HepG2 (cell line): ENCODE measurements around the gene ALDH16A1. TPM values are rescaled to one million over a fixed set of nuclear protein-coding genes. Genes with fewer than 3 reads are reported as not detected.
A peak's percentile ranks its signal among the peaks of the same experiment; 100 is the strongest.

Experiments
- ATAC-seq: fragments of 200-7000 bp; cut with Tn5 transposase; 3 replicates; pipeline ENCODE4 v1.9.1; 2020; ENCODE audit warnings: mild to moderate bottlenecking, moderate library complexity
- BruUV-seq: library from RNA; stranded (reverse); fragments of 400-500 nt; replicated peaks from 2 replicates; lab custom pipeline; 2021; lab: Mats Ljungman, UMichigan
- CTCF ChIA-PET: fragments of 300-600 bp; formaldehyde crosslinking; extraction: SDS; loops from one replicate; lab custom pipeline; 2021; ENCODE audit warnings: low total read pairs, inconsistent platforms, low intra/inter-chr PET ratio; lab: Yijun Ruan, JAX
- POLR2A ChIA-PET: fragments of 350-600 bp; sonication (Branson Sonifier 250); formaldehyde crosslinking; loops from one replicate; lab custom pipeline; 2020; ENCODE audit warnings: antibody characterized with exemption, inconsistent platforms; lab: Yijun Ruan, JAX
- DNase-seq: peaks from one replicate; pipeline ENCODE4 v3.0.0-alpha.2; 2015; ENCODE audit warnings: low spot score
- FAIRE-seq: peaks from 3 replicates; lab custom pipeline; 2011; peaks lifted over from hg19 to GRCh38; lab: Jason Lieb, UNC
- H2AFZ ChIP-seq: one replicate; pipeline ENCODE4 v1.6.1; 2011; ENCODE audit warnings: low read length, inconsistent platforms
- H3K27ac ChIP-seq: fragments of 300-600 bp; 3 replicates; pipeline ENCODE4 v1.8.0; 2011; ENCODE audit warnings: mixed run types, mild to moderate bottlenecking, mixed read lengths, low read length, inconsistent platforms; ENCODE audit not compliant: insufficient read depth; ENCODE audit errors: extremely low read length
- H3K27me3 ChIP-seq, 2 experiments: fragments of 200-600 bp in 1 of 2; 2 replicates in 1 of 2; 3 replicates in 1 of 2; pipeline versions ENCODE4 v1.6.0 to v1.8.0; 2011; ENCODE audit warnings: low read length in 2 of 2, mild to moderate bottlenecking in 2 of 2, moderate library complexity in 2 of 2, inconsistent platforms in 1 of 2; ENCODE audit not compliant: insufficient read depth in 2 of 2, control insufficient read depth in 1 of 2
- H3K36me3 ChIP-seq, 2 experiments: fragments of 200-600 bp in 1 of 2; replicated peaks in 1 of 2; 2 replicates in 1 of 2; 3 replicates in 1 of 2; pipeline versions ENCODE4 v1.5.1 to v1.8.0; 2011; ENCODE audit warnings: low read length in 2 of 2, inconsistent platforms in 1 of 2; ENCODE audit not compliant: insufficient read depth in 2 of 2, control insufficient read depth in 1 of 2
- H3K4me1 ChIP-seq: 2 replicates; pipeline ENCODE4 v1.5.1; 2012; ENCODE audit warnings: low read length, inconsistent platforms; ENCODE audit not compliant: insufficient read depth
- H3K4me2 ChIP-seq: 2 replicates; pipeline ENCODE4 v1.6.0; 2011; ENCODE audit warnings: low read depth, low read length, inconsistent platforms
- H3K4me3 ChIP-seq, 3 experiments: fragments of 200-600 bp in 1 of 3; sonication (generic), shearing (Covaris generic) in 1 of 3; replicated peaks in 1 of 3; 2 replicates each; pipeline ENCODE4 v1.5.1; 2011 to 2016; ENCODE audit warnings: low read length in 3 of 3, inconsistent platforms in 2 of 3, low read depth in 2 of 3, mild to moderate bottlenecking in 2 of 3, control low read depth in 1 of 3, mixed read lengths in 1 of 3; ENCODE audit not compliant: insufficient read depth in 1 of 3
- H3K79me2 ChIP-seq: one replicate; pipeline ENCODE4 v1.6.1; 2011; ENCODE audit warnings: low read length, inconsistent platforms; ENCODE audit not compliant: insufficient read depth
- H3K9ac ChIP-seq: 2 replicates; pipeline ENCODE4 v1.6.0; 2011; ENCODE audit warnings: mild to moderate bottlenecking, low read depth, low read length, inconsistent platforms; ENCODE audit not compliant: insufficient read depth
- H3K9me3 ChIP-seq: 2 replicates; pipeline ENCODE4 v1.5.1; 2012; ENCODE audit warnings: mild to moderate bottlenecking, low read length
- H4K20me1 ChIP-seq: 2 replicates; pipeline ENCODE4 v1.6.0; 2011; ENCODE audit warnings: inconsistent platforms, mild to moderate bottlenecking, low read length, moderate library complexity; ENCODE audit not compliant: insufficient read depth
- BORCS8-MEF2B ChIP-seq: sonication (generic); formaldehyde crosslinking; IDR thresholded peaks from 2 replicates; pipeline ENCODE4 v1.8.0; 2022; ENCODE audit warnings: mild to moderate bottlenecking, missing genetic modification reagents
- DNMT3B ChIP-seq: conservative IDR thresholded peaks from 2 replicates; pipeline ENCODE4 v1.6.1; 2016; ENCODE audit warnings: missing biosample characterization, control low read depth
- FOSL1 ChIP-seq: sonication (generic); formaldehyde crosslinking; IDR thresholded peaks from 2 replicates; pipeline ENCODE4 v1.9.0; 2021; ENCODE audit warnings: missing genetic modification reagents, borderline replicate concordance
- IRX3 ChIP-seq: sonication (generic); formaldehyde crosslinking; IDR thresholded peaks from 2 replicates; pipeline ENCODE4 v1.8.1; 2023; ENCODE audit warnings: mild to moderate bottlenecking, low read depth, missing genetic modification reagents, borderline replicate concordance
- MIXL1 ChIP-seq: IDR thresholded peaks from 2 replicates; pipeline ENCODE4 v1.6.1; 2016
- MXD4 ChIP-seq: IDR thresholded peaks from 2 replicates; pipeline ENCODE4 v1.6.1; 2016; ENCODE audit warnings: mild to moderate bottlenecking, missing biosample characterization, missing genetic modification reagents
- PAF1 ChIP-seq: IDR thresholded peaks from 2 replicates; pipeline ENCODE4 v1.6.1; 2016; ENCODE audit warnings: missing genetic modification reagents, missing compliant biosample characterization
- POLR2G ChIP-seq: fragments of 200-400 bp; formaldehyde crosslinking; IDR thresholded peaks from 2 replicates; pipeline ENCODE4 v1.6.1; 2018; ENCODE audit warnings: mild to moderate bottlenecking, low read depth, low read length, moderate library complexity
- SAP130 ChIP-seq: IDR thresholded peaks from 2 replicates; pipeline ENCODE4 v1.6.1; 2016; ENCODE audit warnings: low read depth
- TBX3 ChIP-seq: fragments of 450-650 bp; IDR thresholded peaks from 2 replicates; pipeline ENCODE4 v1.6.1; 2017; ENCODE audit warnings: antibody characterized with exemption, mild to moderate bottlenecking, inconsistent platforms, borderline replicate concordance
- ZNF343 ChIP-seq: sonication (generic); formaldehyde crosslinking; IDR thresholded peaks from 2 replicates; pipeline ENCODE4 v1.4.0; 2020; ENCODE audit warnings: mild to moderate bottlenecking, missing genetic modification reagents
- ZNF563 ChIP-seq: sonication (generic); formaldehyde crosslinking; IDR thresholded peaks from 2 replicates; pipeline ENCODE4 v1.8.0; 2022; ENCODE audit warnings: mild to moderate bottlenecking, moderate library complexity, missing genetic modification reagents
- ZNF761 ChIP-seq: sonication (generic); formaldehyde crosslinking; conservative IDR thresholded peaks from 2 replicates; pipeline ENCODE4 v1.4.0; 2020; ENCODE audit warnings: mild to moderate bottlenecking, missing genetic modification reagents
- ZNF83 ChIP-seq: sonication (generic); formaldehyde crosslinking; IDR thresholded peaks from 2 replicates; pipeline ENCODE4 v1.4.0; 2020; ENCODE audit warnings: missing genetic modification reagents, mild to moderate bottlenecking, borderline replicate concordance
- WGBS: methylation state at CpG from one replicate; pipeline ENCODE4 v1.1.6; 2017; ENCODE audit warnings: low lambda C conversion rate; 5-methylcytosine and 5-hydroxymethylcytosine counted together
- in situ Hi-C: cut with HindIII; loops from 2 replicates; pipeline ENCODE4 v1.10.0; 2017; ENCODE audit warnings: low pct_unique_long_range_greater_than_20kb; ENCODE audit not compliant: extremely low pct_ligation_motif_present
- intact Hi-C: fragments of 100-400 bp; cut with micrococcal nuclease; formaldehyde crosslinking; loops from one replicate; pipeline ENCODE4 v1.10.0; 2022; ENCODE audit not compliant: unreplicated experiment
- polyA plus RNA-seq, 8 experiments: library from polyadenylated mRNA; depleted of rRNA in 3 of 8; stranded (reverse) in 7 of 8; unstranded in 1 of 8; fragments of >200 nt; fragmentation: Illumina TruSeq in 4 of 8; extraction: Trizol in 4 of 8; gene quantifications; 2 replicates each; pipeline versions ENCODE4 v1.2.1 to v1.2.3, GENCODE V29; 2011 to 2016; ENCODE audit warnings: low read depth in 4 of 8, missing spikeins in 1 of 8, mixed read lengths in 1 of 8; ENCODE audit not compliant: insufficient read depth in 1 of 8
- total RNA-seq, 5 experiments: library from RNA; depleted of rRNA; stranded (reverse); fragments of >200 nt; fragmentation: Illumina TruSeq; extraction: Trizol; gene quantifications; 2 replicates each; pipeline ENCODE4 v1.2.3, GENCODE V29; 2016; ENCODE audit warnings: low read depth in 1 of 5
- TF ChIP-seq, protein P1 (sequence below): sonication (generic); formaldehyde crosslinking; conservative IDR thresholded peaks from 2 replicates; pipeline ENCODE4 v1.8.0; 2022; ENCODE audit warnings: mild to moderate bottlenecking, moderate library complexity, missing genetic modification reagents
- TF ChIP-seq, protein P2 (sequence below): sonication (generic); formaldehyde crosslinking; IDR thresholded peaks from 2 replicates; pipeline ENCODE4 v1.9.0; 2021; ENCODE audit warnings: mild to moderate bottlenecking, missing genetic modification reagents

Gene ALDH16A1
- total and polyA plus RNA-seq, 2 of the 13 experiments (the other 11 are each of a cell fraction or from before 2014, with no cell fraction given) = 8.4 to 34.9 TPM

DNA sequence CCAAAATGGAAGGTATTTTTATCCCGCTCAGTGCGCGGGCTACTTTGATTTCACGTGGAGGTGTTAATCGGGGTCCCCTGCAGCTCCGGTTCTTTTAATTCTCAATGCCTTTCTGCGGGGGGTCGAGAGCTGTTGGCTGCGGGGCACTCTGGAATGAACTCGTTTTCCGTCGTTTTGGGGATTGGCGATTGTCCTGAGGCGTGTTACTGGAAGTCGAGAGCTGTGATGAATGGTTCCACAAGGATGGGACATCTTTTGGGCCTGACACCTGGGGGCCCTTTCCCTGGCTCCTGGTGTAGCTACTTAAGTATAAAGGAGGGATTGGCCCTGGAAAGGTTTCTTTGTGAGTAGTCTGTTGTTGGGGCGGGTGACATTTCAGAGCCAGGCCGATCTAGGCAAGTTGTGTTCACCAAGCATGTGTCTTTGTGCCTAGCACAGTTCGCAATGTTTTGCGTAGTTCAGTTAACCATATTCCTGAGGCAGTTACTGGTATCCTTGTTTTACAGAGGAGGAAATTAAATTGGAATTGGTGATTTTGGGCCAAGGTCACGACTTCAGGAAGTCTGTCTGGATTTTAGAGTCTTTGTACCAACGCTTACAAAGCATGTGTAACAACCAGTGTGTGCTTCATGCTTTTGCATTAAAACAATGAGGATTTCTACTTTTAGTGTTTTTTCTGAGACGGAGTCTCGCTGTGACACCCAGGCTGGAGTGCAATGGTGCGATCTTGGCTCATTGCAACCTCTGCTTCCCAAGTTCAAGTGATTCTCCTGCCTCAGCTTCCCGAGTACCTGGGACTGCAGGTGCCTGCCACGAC, 35.2 kb downstream of the ALDH16A1 start:
- Histone ChIP-seq H3K9me3 (no peaks in the 10 kb centered on the region), H3K79me2 (peaks cover 37% of the 10 kb centered on the region), H3K4me2 (peak overlapping the region; percentile 90), H4K20me1 (peaks cover 45% of the 10 kb centered on the region), H3K4me3 (peak overlapping the region; percentile 93 to 98 (median 97)), H3K9ac (peak overlapping the region; percentile 100), H3K27ac (peak overlapping the region; percentile 87), H3K36me3 (peaks cover 19 to 40% of the 10 kb centered on the region in 2 experiments), H3K27me3 (peaks cover 0 to 3% of the 10 kb centered on the region in 2 experiments; a peak in 1 of 5 replicates), H3K4me1 (peaks cover 29% of the 10 kb centered on the region), H2AFZ (no peak overlapping the region)
- DNase-seq (no peak), ATAC-seq (no peak), FAIRE-seq (no peak)
- ChIA-PET POLR2A (interaction anchor here (1.0 to 2.9 kb wide), 10 partner anchors 8 to 189 kb away, joined by 3 to 14 read pairs (median 4); partner anchors contain the start of genes ALDH16A1, PIH1D1, PRMT1 and PRR12), CTCF (no interaction called here)
- no TSS peak for BruUV-seq
- in situ Hi-C loops (no loop called here), intact Hi-C loops (no loop called here)
- WGBS = 0% methylated on average over 19 of the region's 26 CpGs
- TF ChIP-seq, protein P1, sequence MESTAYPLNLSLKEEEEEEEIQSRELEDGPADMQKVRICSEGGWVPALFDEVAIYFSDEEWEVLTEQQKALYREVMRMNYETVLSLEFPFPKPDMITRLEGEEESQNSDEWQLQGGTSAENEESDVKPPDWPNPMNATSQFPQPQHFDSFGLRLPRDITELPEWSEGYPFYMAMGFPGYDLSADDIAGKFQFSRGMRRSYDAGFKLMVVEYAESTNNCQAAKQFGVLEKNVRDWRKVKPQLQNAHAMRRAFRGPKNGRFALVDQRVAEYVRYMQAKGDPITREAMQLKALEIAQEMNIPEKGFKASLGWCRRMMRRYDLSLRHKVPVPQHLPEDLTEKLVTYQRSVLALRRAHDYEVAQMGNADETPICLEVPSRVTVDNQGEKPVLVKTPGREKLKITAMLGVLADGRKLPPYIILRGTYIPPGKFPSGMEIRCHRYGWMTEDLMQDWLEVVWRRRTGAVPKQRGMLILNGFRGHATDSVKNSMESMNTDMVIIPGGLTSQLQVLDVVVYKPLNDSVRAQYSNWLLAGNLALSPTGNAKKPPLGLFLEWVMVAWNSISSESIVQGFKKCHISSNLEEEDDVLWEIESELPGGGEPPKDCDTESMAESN (CRISPR knock-in tag) = no peak; the same call in 1 of the 2 replicates
- no peak for TF ChIP-seq MXD4 (CRISPR knock-in tag)
- TF ChIP-seq PAF1 (CRISPR knock-in tag) = 0 out of 2 replicates have a peak, but pooled peaks have one; percentile 20
- no peak for TF ChIP-seq FOSL1 (CRISPR knock-in tag)
- TF ChIP-seq BORCS8-MEF2B (CRISPR knock-in tag) = no peak
- TF ChIP-seq ZNF343 (CRISPR knock-in tag) = 0 out of 2 replicates have a peak, but pooled peaks have one; percentile 30
- no peak for TF ChIP-seq TBX3
- TF ChIP-seq POLR2G = peak; percentile 19; the same call in 1 of the 2 replicates
- TF ChIP-seq ZNF563 (CRISPR knock-in tag) = no peak
- TF ChIP-seq ZNF761 (CRISPR knock-in tag) = no peak
- TF ChIP-seq, protein P2, sequence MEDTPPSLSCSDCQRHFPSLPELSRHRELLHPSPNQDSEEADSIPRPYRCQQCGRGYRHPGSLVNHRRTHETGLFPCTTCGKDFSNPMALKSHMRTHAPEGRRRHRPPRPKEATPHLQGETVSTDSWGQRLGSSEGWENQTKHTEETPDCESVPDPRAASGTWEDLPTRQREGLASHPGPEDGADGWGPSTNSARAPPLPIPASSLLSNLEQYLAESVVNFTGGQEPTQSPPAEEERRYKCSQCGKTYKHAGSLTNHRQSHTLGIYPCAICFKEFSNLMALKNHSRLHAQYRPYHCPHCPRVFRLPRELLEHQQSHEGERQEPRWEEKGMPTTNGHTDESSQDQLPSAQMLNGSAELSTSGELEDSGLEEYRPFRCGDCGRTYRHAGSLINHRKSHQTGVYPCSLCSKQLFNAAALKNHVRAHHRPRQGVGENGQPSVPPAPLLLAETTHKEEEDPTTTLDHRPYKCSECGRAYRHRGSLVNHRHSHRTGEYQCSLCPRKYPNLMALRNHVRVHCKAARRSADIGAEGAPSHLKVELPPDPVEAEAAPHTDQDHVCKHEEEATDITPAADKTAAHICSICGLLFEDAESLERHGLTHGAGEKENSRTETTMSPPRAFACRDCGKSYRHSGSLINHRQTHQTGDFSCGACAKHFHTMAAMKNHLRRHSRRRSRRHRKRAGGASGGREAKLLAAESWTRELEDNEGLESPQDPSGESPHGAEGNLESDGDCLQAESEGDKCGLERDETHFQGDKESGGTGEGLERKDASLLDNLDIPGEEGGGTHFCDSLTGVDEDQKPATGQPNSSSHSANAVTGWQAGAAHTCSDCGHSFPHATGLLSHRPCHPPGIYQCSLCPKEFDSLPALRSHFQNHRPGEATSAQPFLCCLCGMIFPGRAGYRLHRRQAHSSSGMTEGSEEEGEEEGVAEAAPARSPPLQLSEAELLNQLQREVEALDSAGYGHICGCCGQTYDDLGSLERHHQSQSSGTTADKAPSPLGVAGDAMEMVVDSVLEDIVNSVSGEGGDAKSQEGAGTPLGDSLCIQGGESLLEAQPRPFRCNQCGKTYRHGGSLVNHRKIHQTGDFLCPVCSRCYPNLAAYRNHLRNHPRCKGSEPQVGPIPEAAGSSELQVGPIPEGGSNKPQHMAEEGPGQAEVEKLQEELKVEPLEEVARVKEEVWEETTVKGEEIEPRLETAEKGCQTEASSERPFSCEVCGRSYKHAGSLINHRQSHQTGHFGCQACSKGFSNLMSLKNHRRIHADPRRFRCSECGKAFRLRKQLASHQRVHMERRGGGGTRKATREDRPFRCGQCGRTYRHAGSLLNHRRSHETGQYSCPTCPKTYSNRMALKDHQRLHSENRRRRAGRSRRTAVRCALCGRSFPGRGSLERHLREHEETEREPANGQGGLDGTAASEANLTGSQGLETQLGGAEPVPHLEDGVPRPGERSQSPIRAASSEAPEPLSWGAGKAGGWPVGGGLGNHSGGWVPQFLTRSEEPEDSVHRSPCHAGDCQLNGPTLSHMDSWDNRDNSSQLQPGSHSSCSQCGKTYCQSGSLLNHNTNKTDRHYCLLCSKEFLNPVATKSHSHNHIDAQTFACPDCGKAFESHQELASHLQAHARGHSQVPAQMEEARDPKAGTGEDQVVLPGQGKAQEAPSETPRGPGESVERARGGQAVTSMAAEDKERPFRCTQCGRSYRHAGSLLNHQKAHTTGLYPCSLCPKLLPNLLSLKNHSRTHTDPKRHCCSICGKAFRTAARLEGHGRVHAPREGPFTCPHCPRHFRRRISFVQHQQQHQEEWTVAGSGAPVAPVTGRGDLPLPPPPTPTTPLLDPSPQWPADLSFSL = no peak
- 0 out of 2 replicates have a peak, but pooled peaks have one; percentile 42 for TF ChIP-seq ZNF83 (CRISPR knock-in tag)
- no peak for TF ChIP-seq DNMT3B (CRISPR knock-in tag)
- no peak for TF ChIP-seq IRX3
- TF ChIP-seq MIXL1 (CRISPR knock-in tag) = peak; percentile 12; the same call in 1 of the 2 replicates
- TF ChIP-seq SAP130 (CRISPR knock-in tag) = peak; percentile 8; the same call in 1 of the 2 replicates
